HUES64 (cell line): Measurements from ENCODE around the gene PRDM7.
"Not testable (repeated sequence)": the region's sequence is repeated elsewhere in the genome, so short reads cannot be mapped to it uniquely, and the experiment has no call there.

Source experiments
- H3K27ac ChIP-seq: 2 replicates; pipeline ENCODE4 v1.7.0; 2013; ENCODE audit warnings: low read depth, low read length, inconsistent platforms
- H3K27me3 ChIP-seq: 2 replicates; pipeline ENCODE4 v1.6.1; 2013; ENCODE audit warnings: mild to moderate bottlenecking, low read length; ENCODE audit not compliant: insufficient read depth
- H3K36me3 ChIP-seq: 2 replicates; pipeline ENCODE4 v1.6.1; 2013; ENCODE audit warnings: mild to moderate bottlenecking, low read length; ENCODE audit not compliant: insufficient read depth
- H3K4me1 ChIP-seq: 2 replicates; pipeline ENCODE4 v1.6.1; 2013; ENCODE audit warnings: mild to moderate bottlenecking, low read length, moderate library complexity; ENCODE audit not compliant: insufficient read depth
- H3K4me3 ChIP-seq: 2 replicates; pipeline ENCODE4 v1.5.1; 2013; ENCODE audit warnings: mild to moderate bottlenecking, low read length, moderate library complexity
- H3K9ac ChIP-seq: 2 replicates; pipeline ENCODE4 v1.6.1; 2013; ENCODE audit warnings: mild to moderate bottlenecking, low read depth, low read length
- H3K9me3 ChIP-seq: 2 replicates; pipeline ENCODE4 v1.6.1; 2013; ENCODE audit warnings: low read depth, low read length; ENCODE audit not compliant: insufficient read depth
- WGBS: fragments of 150-250, 120-280 bp; methylation state at CpG from one replicate; pipeline ENCODE4 v1.1.7; 2013; ENCODE audit warnings: missing lambda C conversion rate; 5-methylcytosine and 5-hydroxymethylcytosine counted together

Gene PRDM7

DNA sequence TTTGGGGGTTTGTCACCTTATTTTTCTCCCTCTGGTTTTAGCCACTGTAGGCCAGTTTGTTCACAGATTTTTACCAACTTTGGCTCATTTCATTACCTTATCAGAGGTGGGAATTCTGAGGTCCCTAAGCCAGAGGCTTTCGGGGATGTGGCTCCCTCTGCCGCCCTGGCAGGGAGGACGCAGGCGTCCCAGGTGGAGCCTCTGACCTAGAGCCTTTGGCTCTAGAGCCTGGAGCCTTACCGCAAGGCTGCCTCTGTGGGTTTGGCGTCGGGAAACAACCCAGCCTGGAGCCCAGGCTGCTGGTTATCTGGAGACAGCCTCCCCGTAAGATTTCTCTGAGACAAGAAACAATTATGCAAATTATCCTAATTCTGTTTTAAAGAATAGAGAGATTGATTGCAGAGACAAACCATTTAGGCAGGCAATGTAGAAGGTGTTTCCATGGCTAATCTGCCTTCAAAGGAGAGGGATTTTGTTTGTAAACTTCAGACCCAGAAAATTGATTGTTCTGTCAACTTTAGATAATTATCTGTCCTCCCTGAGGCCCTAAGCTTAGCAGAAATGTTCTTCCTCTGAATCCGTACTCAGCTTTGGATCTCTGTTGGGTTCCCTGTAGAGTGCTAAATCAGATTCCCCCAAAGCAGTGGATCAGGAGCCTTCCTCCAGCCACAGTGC is 20.0 kb upstream of the PRDM7 start:
- H3K9me3 ChIP-seq, H3K36me3 ChIP-seq, H3K27ac ChIP-seq, H3K4me3 ChIP-seq, H3K4me1 ChIP-seq, H3K9ac ChIP-seq, H3K27me3 ChIP-seq: not testable (repeated sequence)
- WGBS: 72% methylated on average over 8 of the region's 9 CpGs

DNA sequence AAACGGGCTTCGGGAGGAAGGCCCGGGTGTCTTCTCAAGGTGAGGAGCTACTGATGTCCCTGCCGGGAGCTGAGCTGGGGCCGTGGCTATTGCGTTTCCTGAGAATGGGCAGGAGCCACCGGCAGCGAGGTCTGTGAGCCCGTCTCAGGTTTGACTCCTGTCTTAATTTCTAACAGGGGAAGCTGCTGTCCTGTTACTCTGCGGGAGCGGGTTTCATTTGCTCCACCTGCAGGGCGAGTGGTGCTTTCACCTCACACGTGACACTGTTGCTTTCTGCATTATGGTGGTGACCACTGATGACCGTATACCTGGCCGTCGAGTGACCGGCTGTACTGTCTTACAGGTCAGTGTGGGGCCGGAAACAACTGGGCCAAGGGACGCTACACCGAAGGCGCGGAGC is 17.7 kb upstream of the PRDM7 start:
- not testable (repeated sequence) for H3K4me1 ChIP-seq, H3K27me3 ChIP-seq, H3K27ac ChIP-seq, H3K36me3 ChIP-seq, H3K9me3 ChIP-seq, H3K4me3 ChIP-seq, H3K9ac ChIP-seq
- WGBS: 89% methylated on average over 17 of the region's 22 CpGs

DNA sequence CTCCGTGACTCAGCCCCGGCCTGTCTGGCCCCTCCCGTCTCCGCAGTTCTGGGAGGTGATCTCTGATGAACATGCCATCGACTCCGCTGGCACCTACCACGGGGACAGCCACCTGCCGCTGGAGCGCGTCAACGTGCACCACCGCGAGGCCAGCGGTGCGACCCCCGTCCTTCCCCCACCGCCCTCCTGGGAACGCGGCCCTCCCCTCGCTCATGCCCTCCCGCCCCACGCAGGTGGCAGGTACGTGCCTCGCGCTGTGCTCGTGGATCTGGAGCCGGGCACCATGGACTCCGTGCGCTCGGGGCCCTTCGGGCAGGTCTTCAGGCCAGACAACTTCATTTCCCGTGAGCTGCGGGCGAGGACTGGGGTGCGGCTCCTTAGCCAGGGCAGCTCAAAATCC is 17.2 kb upstream of the PRDM7 start:
- not testable (repeated sequence) for H3K27me3 ChIP-seq, H3K9me3 ChIP-seq, H3K4me3 ChIP-seq, H3K36me3 ChIP-seq, H3K4me1 ChIP-seq, H3K9ac ChIP-seq, H3K27ac ChIP-seq
- 95% methylated on average over 33 of the region's 35 CpGs for WGBS

DNA sequence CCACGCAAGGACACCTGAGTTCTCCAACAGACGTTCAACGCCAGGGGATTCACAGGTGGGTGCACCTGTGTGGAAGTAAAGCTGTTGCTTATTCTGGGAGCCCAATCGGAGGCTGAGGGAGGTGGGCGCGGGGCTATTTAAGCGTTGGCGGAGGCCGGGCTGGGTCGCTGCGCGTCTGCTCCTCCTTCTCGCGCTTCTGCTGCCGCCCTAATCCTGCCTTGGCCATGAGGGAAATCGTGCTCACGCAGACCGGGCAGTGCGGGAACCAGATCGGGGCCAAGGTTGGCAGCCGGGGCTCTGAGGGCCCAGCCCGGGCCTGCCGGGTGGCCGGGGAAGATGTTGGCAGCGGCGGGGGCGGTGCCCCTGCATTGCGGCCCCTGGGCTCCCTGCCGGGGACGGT is 16.7 kb upstream of the PRDM7 start:
- not testable (repeated sequence) for H3K4me1 ChIP-seq, H3K36me3 ChIP-seq, H3K9me3 ChIP-seq, H3K27ac ChIP-seq, H3K4me3 ChIP-seq, H3K27me3 ChIP-seq, H3K9ac ChIP-seq
- 93% methylated on average over 26 of the region's 30 CpGs for WGBS

DNA sequence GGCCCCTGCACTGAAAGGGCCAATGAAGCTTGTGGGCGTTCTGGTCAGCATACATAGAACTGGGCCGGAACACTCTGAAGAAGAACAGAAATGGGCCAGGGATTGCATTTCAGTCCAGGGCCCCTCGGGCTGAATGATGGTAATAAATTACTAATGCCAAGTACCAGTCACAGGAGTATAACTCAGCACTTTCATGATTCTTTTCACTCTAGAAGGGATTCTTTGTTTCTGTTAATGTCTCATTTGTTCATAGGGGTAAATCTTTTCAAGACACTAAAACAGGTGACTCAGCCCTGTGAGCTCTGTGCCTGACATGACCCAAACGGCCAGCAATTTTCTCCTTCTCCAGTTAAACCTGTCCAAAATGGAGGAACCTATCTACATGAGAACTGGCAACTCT is 15.7 kb upstream of the PRDM7 start:
- H3K36me3 ChIP-seq, H3K9ac ChIP-seq, H3K27me3 ChIP-seq, H3K4me3 ChIP-seq, H3K9me3 ChIP-seq, H3K4me1 ChIP-seq, H3K27ac ChIP-seq: not testable (repeated sequence)
- 74% methylated on average over 4 of the region's 4 CpGs for WGBS

DNA sequence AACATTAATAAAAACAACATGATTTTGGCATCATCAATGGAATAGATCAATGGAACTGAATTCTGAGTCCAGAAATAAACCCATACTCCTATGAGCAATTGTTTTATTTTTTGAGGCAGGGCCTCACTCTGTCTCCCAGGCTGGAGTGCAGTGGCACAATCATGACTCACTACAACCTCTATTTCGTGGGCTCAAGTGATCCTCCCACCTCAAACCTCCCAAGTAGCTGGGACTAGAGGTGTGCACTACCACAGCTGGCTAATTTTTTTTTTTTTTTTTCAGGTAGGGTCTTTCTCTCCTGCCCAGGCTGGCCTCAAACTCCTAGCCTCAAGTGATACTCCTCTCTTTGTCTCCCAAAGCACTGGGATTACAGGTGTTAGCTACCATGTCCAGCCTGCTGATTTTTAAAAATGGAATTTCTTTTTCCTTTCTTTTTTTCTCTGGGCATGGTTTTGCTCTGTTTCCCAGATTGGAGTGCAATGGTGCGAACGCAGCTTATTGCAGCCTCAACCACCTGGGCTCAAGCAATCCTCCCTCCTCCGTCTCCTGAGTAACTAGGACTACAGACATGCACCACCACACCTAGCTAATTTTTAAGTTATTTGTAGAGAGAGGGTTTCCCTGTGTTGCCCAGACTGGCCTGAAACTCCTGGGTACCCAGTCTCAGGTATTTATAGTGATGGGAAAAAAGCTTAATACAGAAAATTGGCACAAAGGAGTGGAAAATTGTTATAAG is 7.3 kb upstream of the PRDM7 start:
- Histone ChIP-seq H3K27me3 (0 out of 2 replicates have a peak, but pooled peaks cover 4% of the 10 kb centered on the region), H3K9ac (no peak overlapping the region), H3K27ac (no peak overlapping the region), H3K4me1 (no peaks in the 10 kb centered on the region), H3K36me3 (no peaks in the 10 kb centered on the region), H3K4me3 (no peak overlapping the region), H3K9me3 (no peaks in the 10 kb centered on the region)
- WGBS: 85% methylated on average over 4 of the region's 4 CpGs

DNA sequence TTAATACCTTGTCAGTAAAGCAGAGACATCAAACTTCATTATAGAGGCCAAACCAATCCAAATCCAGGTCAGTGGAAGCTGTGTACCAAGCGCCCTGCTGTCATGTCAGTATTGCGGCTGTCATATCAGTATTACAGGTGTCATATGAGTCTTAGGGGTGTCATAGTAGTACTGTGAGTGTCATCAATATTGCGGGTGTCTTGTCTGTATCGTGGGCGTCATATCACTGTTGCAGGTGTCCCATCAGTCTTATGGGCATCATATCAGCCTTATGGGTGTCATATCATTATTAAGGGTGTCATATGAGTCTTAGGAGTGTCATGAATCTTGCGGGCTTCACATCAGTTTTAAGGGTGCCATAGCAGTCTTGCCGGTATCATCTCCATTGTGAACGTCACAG is 6.0 kb upstream of the PRDM7 start:
- no peaks in the 10 kb centered on the region for H3K4me1 ChIP-seq
- 97% methylated on average over 8 of the region's 8 CpGs for WGBS
- no peaks in the 10 kb centered on the region for H3K9me3 ChIP-seq
- H3K27ac ChIP-seq: no peak overlapping the region
- peaks cover 10% of the 10 kb centered on the region for H3K27me3 ChIP-seq
- no peak overlapping the region for H3K4me3 ChIP-seq
- no peak overlapping the region for H3K9ac ChIP-seq
- no peaks in the 10 kb centered on the region for H3K36me3 ChIP-seq

DNA sequence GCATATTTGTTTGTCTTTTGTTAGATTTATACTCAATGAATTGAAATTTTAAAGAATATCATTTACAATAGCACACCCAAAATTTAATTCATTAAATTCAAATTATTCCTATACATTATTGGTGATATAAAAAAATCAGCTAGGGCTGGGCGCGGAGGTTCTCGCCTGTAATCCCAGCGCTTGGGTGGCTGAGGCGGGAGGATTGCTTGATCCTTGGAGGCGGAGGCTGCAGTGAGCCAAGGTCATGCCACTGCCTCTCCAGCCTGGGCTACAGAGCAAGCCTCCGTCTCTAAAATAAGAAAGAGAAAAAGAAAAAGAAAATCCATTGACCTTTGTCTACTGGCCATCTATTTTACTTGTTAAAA is 4.5 kb upstream of the PRDM7 start:
- no peaks in the 10 kb centered on the region for H3K36me3 ChIP-seq
- peak overlapping the region; percentile 72; the same call in 1 of the 2 replicates for H3K4me3 ChIP-seq
- no peak overlapping the region for H3K9ac ChIP-seq
- 29% methylated on average over 6 of the region's 7 CpGs for WGBS
- H3K9me3 ChIP-seq: no peaks in the 10 kb centered on the region
- no peaks in the 10 kb centered on the region for H3K4me1 ChIP-seq
- peaks cover 18% of the 10 kb centered on the region for H3K27me3 ChIP-seq
- no peak overlapping the region for H3K27ac ChIP-seq

DNA sequence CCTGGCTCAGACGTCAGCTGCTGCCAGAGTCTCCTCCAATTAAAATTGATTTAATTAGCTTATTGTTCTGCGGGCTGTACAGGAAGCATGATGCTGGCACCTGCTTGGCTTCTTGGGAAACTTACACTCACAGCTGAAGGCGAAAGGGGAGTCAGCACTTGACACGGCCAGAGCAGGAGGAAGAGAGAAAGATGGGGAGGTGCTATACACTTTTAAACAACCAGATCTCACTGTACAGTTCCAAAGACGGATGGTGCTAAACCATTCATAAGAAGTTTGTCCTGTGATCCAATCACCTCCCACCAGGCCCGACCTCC is 1.4 kb upstream of the PRDM7 start:
- Histone ChIP-seq H3K4me1 (no peaks in the 10 kb centered on the region), H3K4me3 (no peak overlapping the region), H3K9me3 (no peaks in the 10 kb centered on the region), H3K36me3 (no peaks in the 10 kb centered on the region), H3K9ac (no peak overlapping the region), H3K27ac (no peak overlapping the region), H3K27me3 (peaks cover 35% of the 10 kb centered on the region)
- WGBS: 86% methylated on average over 6 of the region's 6 CpGs

DNA sequence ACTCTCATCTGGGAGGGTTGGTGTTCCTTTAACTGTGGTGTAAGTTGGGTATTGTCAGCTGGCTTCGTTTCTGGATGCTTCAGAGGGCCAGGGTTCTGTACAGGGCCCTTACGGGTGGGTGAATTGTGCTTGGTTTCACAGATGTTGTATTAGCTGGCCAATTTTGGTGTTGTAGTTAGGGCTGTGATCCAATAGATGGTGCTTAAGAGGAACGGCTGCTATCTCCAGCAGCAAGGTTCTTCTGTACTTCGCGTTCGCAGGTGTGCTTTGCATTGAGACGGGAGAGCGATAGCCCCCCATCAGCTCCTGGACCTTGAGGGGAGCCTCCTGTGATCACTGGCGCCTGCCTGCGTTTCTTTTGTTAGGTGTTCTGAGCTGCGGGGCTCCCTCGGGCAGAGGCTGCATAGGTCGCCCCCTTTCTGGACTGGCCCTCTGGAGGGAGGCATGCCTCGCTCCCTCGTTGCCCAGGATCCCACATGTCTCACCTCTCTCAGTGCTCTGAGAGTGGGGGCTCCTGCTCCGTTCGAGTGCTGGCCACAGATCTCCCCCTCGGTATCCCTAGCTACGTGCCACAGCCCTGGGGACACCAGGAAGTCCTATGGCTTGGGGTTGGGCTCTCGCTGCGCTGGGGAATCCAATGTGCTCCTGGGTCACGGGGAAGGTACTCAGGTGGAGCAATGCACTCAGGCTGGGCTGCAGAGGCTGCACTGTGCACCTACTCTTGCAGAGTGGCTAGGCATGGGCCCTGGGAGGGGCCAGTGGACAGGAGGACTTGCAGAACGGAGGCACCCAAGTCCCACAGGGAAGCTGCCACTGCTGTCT is 837 bp upstream of the PRDM7 start:
- H3K27ac ChIP-seq: peak overlapping the region; percentile 73; the same call in 1 of the 2 replicates

DNA sequence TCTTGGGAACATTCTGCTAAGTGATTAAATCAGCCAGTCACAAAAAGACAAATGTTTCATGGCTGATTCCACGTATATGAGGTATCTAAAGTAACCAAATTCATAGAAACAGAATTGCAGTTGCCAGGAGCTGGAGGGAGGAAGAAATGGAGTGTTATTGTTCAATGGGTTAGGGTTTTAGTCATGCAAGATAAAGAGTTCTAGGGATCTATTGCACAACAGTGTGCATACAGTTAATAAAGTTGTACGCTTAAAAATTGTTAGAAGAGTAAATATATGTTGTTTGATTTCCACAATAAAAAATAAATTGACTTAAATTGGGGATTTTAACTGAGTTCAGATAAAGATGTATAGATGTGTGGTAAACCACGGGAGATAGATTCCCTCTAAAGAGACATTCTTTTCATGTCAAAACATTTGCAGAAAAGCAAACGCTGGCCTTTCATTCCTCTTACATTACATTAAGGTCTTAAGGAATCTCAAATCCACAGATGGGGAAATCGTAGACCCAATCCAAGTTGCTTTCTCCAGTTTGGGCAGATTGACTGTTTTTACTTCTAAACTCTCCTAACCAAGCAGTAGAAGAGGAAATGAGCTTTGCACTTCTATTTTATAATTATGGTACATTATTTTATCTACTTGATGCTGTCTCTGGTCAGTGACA is 4.6 kb downstream of the PRDM7 start:
- 82% methylated on average over 5 of the region's 5 CpGs for WGBS

More for the DNA sequence above, 837 bp upstream of the PRDM7 start:
- Histone ChIP-seq H3K9me3 (no peaks in the 10 kb centered on the region), H3K4me3 (peak overlapping the region; percentile 59), H3K27me3 (peaks cover 35% of the 10 kb centered on the region), H3K4me1 (no peaks in the 10 kb centered on the region), H3K9ac (peak overlapping the region; percentile 67), H3K36me3 (no peaks in the 10 kb centered on the region)
- WGBS: 64% methylated on average over 23 of the region's 23 CpGs

More for the DNA sequence above, 4.6 kb downstream of the PRDM7 start:
- no peak overlapping the region for H3K4me3 ChIP-seq
- H3K9ac ChIP-seq: no peak overlapping the region
- H3K9me3 ChIP-seq: peaks cover 4% of the 10 kb centered on the region; the same call in 1 of the 2 replicates
- H3K27ac ChIP-seq: no peak overlapping the region
- H3K36me3 ChIP-seq: no peaks in the 10 kb centered on the region
- peaks cover 22% of the 10 kb centered on the region for H3K27me3 ChIP-seq
- H3K4me1 ChIP-seq: no peaks in the 10 kb centered on the region
